ENCODE data around the gene POLD1.

DNA sequence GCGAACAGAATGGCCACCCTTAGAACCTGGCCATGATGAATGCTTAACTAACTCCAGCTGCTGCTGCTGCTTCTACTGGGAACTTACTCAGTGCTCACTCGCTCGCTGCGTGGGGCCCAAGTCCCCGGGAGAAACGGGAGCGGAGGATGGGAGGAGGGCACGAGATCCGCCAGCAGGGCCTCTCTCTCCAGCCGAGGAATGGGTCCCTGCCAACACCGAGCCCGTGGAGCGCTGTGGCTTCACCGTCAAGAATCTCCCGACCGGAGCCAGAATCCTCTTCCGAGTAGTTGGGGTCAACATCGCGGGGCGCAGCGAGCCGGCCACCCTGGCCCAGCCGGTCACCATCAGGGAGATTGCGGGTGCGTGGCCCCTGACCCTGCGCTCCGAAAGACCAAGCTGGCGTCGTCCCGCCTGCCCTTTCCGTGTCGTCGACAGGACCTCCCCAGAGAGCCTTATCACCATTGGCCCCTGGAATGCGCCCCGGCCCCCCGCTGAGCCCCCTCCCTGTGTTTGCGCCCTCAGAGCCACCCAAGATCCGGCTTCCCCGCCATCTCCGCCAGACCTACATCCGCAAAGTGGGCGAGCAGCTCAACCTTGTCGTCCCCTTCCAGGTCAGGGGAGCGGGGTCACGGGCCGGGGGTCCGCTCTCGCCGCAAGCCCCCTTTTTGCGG is 74.4 kb downstream of the POLD1 start:
- TF ChIP-seq POLR2A (IDR thresholded peaks at IDR 0.05) (no peak), CTCF (IDR thresholded peaks at IDR 0.05) (no peak)
